ENCODE data around the gene MAPK12.

MAPK12 gene

GRCh38 chr22:50250555-50251476 lies 10.7 kb downstream of the MAPK12 start, which contains the start of gene HDAC10:
HDAC10 (minus strand) TSS chr22:50251265; CDS start chr22:50251032, 233 bp downstream.
- no peak for DNase-seq

DNA sequence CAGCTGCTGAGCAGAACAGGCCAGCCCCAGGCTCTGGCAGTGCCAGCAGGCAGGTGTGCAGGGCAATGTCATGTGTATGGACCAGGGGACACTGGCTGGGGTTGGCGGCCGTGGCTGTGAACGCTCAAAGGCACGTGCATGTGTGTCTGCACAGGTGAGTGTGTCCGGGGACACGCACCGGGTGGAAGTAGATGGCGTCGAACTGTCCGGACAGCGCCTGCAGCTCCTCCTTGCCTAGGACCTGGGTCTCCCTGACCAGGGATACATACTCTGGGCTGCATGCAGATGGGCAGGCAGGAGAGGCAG lies 11.3 kb downstream of the MAPK12 start:
- DNase-seq, result no peak

GRCh38 chr22:50249341-50250248 lies 11.9 kb downstream of the MAPK12 start:
- DNase-seq, result no peak

GRCh38 chr22:50248196-50249081 lies 13.0 kb downstream of the MAPK12 start:
- DNase-seq, result no peak

DNA sequence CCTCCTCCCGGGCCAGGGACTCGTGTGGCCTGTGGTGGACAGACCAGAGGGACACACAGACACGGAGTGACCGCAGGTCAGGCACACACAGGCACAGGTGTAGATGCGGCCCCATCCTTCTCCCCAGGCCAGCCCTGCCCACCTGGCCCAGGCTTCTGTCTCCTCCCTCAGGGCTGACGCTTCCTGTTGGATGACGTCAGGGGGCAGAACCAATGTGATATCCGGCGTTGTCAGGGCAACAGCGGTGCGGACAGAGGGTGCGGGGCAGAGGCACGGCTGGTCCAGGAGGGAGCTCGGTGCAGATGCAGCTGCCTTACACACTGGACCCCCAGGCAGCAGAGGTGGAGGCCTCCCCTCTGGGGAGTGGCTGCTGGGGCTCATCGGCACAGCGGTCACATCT lies 13.7 kb downstream of the MAPK12 start:
- DNase-seq, result no peak

- DNase-seq, result no peak
These were observed 15.0 kb downstream of the MAPK12 start for GRCh38 chr22:50246242-50247175.

DNA sequence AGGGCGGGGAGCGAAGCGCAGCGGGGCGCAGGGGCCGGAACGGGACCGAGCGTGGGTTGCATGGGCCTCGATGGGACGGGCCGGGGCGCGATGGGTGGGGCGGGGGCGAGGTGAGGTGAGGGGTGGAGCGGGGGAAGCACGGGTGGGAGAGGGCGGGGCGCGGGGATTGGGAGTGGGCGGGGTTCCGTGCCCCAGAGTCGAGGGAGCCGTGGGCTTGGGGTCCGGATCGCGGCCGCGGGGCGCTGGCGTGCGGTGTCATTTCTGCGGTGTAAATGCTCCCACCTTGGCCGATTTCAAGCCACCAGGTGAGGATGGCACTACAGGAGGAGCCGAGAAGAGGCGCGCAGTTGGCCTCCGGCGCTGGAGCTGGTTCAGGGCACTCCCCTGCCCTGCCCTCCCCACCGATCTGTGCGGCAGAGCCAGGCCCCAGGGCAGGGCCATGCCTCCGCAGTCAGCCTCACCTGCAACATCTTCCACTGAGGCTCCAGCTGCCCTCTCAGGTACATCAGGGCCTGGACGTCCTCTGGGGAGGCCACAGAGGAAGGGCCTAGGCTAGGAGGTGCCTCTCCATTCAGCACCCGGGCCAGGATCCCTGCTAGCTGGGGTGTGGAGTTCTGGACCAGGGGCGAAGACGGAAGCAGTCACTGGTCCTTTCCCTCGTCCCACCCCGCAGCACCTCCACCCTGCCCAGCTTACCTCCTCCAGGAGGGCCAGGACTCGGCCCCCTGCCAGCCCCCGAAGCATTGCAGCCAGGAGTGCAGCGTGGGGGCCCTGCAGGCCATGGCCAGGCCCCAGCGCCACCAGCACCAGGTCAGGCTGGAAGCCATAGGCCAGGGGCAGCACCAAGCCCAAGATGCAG lies 16.0 kb downstream of the MAPK12 start:
- DNase-seq, result no peak

DNA sequence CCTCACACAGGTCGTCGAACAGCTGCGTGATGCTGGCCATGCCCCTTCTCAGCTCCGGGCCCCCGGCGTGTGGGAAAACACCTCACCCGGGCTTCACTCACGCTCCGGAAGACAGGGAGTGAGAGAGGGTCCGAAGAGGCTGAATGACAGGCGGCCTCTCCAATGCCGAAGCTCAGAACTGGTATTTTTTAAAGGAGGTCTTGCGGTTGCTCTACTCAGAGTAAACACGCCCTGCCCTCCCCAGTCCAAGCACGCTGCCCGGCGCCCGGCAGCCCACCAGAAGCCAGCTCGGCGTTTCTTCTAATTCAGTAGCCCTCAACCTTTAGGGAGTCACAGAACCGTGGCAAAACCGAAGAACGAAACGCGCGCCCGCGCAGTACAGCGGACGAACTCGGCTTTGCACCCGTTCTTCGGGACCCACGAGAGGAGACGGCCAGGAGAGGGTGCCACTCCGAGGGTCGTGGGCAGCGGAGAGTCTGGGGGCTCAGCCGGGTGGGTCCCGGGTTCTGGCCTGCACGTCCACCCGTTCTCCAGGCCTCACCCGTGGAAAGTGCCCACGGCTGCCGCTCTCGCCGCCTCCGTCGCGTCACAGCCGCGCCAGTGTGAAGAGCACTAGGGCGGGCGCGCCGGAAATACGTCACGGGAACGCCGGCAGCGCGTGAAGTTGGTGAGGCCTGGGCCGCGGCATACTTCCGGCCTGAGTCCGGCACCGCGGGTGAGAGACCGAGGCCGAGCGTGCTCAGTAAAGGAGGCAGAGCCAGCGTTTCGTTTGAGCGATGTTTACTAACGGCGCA lies 16.9 kb downstream of the MAPK12 start, which contains the start of gene TUBGCP6:
Gene TUBGCP6, minus strand, starts transcription at position 604 of the 794 bp plus-strand sequence. Its CDS starts 564 bp downstream, at position 40.
- DNase-seq, result peak; percentile 64

DNA sequence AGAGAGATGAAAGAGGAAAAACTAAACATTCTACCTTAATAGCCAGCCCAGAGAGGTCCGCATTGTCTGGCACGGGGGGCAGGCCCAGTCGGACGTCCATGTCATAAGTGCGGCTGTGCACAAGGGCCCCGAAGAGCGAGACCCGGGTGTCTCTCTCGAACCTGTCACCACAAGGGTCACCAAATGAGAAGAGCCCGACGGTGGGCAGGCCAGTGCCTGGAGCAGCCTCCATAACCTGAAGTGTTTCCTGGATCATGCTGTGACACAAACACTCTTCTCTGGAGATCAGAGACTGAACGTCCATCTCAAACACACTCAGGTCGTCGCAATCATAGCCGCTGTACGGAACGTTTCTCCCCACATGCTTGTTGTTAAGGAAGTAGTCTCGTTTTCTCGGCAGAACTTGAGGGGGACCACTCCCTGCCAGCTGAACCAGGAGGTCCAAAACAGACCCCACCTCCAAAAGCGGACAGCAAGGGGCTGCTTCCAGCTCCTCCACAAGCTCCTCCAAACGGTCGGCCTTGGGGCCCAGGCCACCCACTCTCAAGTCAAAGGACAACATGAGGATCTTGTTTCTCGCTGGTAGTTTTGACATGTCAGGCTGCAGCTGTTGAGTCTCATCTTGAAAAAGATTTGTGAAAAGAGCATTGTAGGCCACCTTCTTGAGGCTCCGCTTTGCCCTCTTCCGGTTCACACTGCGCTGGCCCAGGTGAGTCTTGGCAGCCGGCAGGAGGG lies 17.6 kb downstream of the MAPK12 start:
- no peak for DNase-seq

DNA sequence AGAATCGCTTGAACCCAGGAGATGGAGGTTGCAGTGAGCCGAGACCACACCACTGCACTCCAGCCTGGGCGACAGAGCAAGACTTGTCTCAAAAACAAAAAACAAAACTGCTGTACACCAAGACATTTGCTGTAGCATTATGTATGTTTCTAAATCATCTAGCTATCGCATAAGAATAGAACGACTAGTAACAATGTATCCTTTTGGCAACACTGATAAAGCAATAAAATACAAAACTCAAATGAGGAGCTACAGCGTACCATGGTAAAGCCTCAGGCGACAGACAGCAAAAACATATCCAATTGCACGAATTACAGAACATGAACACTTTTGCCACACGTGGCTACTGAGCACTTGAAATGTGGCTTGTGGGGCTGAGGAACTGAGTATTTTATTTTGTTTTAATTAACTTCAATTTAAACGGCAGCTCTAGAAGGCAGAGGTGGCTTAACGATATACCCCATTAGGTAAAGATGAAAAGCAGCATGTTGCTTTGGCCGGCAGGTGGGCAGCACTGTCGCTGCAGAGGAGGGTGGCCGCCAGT lies 19.0 kb downstream of the MAPK12 start:
- DNase-seq, result no peak

DNA sequence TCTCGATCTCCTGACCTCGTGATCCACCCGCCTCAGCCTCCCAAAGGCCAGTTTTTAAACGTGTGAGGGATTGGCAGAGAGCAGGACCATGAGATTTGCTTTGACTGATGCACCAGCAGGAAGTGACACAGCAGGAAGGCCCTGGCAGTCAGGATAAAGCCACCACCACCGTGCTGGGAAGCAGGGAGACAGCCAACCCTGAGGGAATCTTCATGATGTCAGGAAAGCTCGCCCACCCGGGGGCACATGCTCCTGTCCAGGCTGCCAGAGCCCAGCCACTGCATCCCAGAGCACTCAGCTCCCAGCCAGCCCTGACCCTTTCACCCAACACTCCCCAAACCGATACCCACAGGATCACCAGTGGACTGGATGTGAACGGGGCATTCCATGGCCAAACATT lies 22.7 kb downstream of the MAPK12 start:
- no peak for DNase-seq

DNA sequence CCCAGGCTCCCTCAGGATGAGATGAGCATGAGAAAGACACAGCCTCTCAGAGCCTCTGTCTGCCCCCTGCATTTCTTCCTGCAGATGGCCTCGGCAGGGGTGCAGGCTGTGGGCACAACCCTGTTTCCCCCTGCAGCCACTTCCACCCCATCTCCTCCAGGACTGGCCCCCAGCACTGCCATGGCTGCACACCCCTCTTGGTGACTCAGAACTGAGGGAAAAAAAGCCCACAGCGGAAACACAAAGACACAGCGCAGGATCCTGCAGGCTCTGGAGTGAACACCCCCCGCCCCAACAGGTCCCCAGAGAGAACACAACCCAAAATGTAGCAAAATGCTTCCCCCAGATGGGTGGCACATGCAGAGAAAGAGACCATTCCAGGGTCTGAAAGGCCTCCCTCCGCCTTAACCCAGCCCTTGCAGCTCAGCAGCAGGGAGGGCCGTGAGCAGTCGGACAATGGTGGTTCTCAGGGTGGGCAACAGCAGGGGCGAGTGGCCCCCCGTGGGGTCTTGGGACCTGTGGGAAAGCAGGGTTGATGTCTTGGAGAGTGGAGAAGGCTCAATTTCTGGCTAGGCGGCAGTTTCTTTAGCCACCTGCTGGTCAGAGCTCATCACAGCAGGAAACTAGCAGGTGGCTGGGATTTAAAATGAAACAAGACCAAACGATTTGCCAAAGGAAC lies 24.6 kb downstream of the MAPK12 start:
- no peak for DNase-seq

GRCh38 chr22:50233223-50233622 lies 28.3 kb downstream of the MAPK12 start:
- no peak for DNase-seq

DNA sequence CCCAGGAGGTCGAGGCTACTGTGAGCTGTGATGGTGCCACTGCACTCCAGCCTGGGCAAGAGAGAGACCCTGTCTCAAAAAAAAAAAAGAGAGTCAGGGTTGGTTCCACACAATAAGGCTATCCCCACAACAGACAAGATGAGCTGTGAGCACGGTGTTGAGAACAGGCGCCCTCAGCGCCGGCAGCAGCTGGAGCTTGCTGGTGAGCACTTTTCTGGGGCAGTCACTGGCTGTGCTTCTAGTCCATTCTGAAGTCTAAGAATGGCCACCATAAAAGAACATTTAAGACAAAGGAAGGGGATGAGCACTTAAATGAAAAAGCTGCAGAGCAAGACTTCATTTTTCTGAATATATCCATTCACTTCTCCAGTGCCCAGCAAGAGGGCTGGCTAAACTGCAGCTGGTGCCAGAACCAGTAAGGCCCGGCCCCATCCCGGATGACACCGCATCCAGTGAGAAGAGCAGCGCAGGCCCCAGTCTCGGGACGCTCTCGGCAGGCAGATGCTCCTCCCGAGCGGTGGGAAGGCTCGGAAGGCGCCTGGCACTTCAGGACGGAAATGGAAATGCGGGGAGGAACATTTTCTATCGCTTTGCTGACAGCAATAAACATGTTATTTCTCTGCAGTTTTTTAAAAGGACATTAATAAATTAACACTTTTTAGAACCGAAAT lies 28.9 kb downstream of the MAPK12 start:
- no peak for DNase-seq

- DNase-seq, result no peak
These were observed 32.1 kb downstream of the MAPK12 start for GRCh38 chr22:50229370-50229769.

- DNase-seq, result no peak
These were observed 33.1 kb downstream of the MAPK12 start for GRCh38 chr22:50228366-50228765.

- DNase-seq, result no peak
These were observed 33.8 kb downstream of the MAPK12 start for GRCh38 chr22:50227579-50228215.
